HL-60/S4 treated with retinoic acid at 250 ng/mL for 4 days and 3 days (cell line): ENCODE data around the gene KREMEN2.
"Not testable (repeated sequence)": the region's sequence is repeated elsewhere in the genome, so short reads cannot be mapped to it uniquely, and the experiment has no call there.

ENCODE experiments used
- in situ Hi-C: fragments of 300-500 bp; cut with MboI; formaldehyde crosslinking; loops from 2 replicates; pipeline ENCODE4 v1.7.0; 2022; ENCODE audit warnings: low sequenced_read_pairs

Gene KREMEN2

GRCh38 chr16:2963723-2964474, at the start of gene KREMEN2:
Gene KREMEN2 (plus strand): TSS chr16:2964275. CDS start chr16:2964521, 246 bp downstream.
- in situ Hi-C loops = no loop called here

GRCh38 chr16:2915196-2915929, 48.7 kb upstream of the KREMEN2 start:
- in situ Hi-C loops = no loop called here

GRCh38 chr16:2919511-2920255, 44.4 kb upstream of the KREMEN2 start:
- in situ Hi-C loops = no loop called here

GRCh38 chr16:2923481-2923880, 40.6 kb upstream of the KREMEN2 start:
- in situ Hi-C loops = no loop called here

GRCh38 chr16:2924901-2925755, 38.9 kb upstream of the KREMEN2 start:
- in situ Hi-C loops = no loop called here

GRCh38 chr16:2925951-2926649, 38.0 kb upstream of the KREMEN2 start:
- in situ Hi-C loops = no loop called here

- in situ Hi-C loops = no loop called here
Measured at GRCh38 chr16:2926650-2926999, 37.5 kb upstream of the KREMEN2 start.

GRCh38 chr16:2927010-2927646, 36.9 kb upstream of the KREMEN2 start:
- in situ Hi-C loops = no loop called here

GRCh38 chr16:2928151-2928550, 35.9 kb upstream of the KREMEN2 start:
- in situ Hi-C loops = not testable (repeated sequence)

- in situ Hi-C loops = no loop called here
Measured at GRCh38 chr16:2928796-2929195, 35.3 kb upstream of the KREMEN2 start.

- in situ Hi-C loops = no loop called here
Measured at GRCh38 chr16:2929693-2930092, 34.4 kb upstream of the KREMEN2 start.

GRCh38 chr16:2930236-2930635, 33.8 kb upstream of the KREMEN2 start:
- in situ Hi-C loops = no loop called here

GRCh38 chr16:2931231-2931914, 32.7 kb upstream of the KREMEN2 start:
- in situ Hi-C loops = not testable (repeated sequence)

GRCh38 chr16:2933136-2933535, 30.9 kb upstream of the KREMEN2 start:
- in situ Hi-C loops = no loop called here

GRCh38 chr16:2933701-2934100, 30.4 kb upstream of the KREMEN2 start:
- in situ Hi-C loops = no loop called here

- in situ Hi-C loops = no loop called here
Measured at GRCh38 chr16:2934450-2934849, 29.6 kb upstream of the KREMEN2 start.

GRCh38 chr16:2936436-2937011, 27.6 kb upstream of the KREMEN2 start:
- in situ Hi-C loops = no loop called here

GRCh38 chr16:2937170-2937569, 26.9 kb upstream of the KREMEN2 start:
- in situ Hi-C loops = no loop called here

GRCh38 chr16:2938206-2938605, 25.9 kb upstream of the KREMEN2 start:
- in situ Hi-C loops = no loop called here
